GM23248 (cell line): Measurements from ENCODE around the gene AOPEP. TPM values are rescaled to one million over a fixed set of nuclear protein-coding genes. Genes with fewer than 3 reads are reported as not detected.
A peak's percentile ranks its signal among the peaks of the same experiment; 100 is the strongest.

Experiments
- DNase-seq: peaks from one replicate; pipeline ENCODE4 v3.0.0-alpha.2; 2015
- H2AFZ ChIP-seq: fragments of 200-600 bp; sonication (generic); 2 replicates; pipeline ENCODE4 v1.6.1; 2016; ENCODE audit warnings: antibody characterized with exemption
- H3F3A ChIP-seq: fragments of 200-600 bp; sonication (generic); 2 replicates; pipeline ENCODE4 v1.6.1; 2016; ENCODE audit warnings: mild to moderate bottlenecking, antibody characterized with exemption, mixed run types; ENCODE audit not compliant: insufficient read depth
- H3K27ac ChIP-seq: fragments of 200-600 bp; sonication (generic); 2 replicates; pipeline ENCODE4 v1.5.1; 2016; ENCODE audit warnings: mild to moderate bottlenecking
- H3K27me3 ChIP-seq: fragments of 200-600 bp; sonication (generic); replicated peaks from 2 replicates; pipeline ENCODE4 v1.6.1; 2016; ENCODE audit warnings: mild to moderate bottlenecking; ENCODE audit not compliant: insufficient read depth
- H3K36me3 ChIP-seq: fragments of 200-600 bp; sonication (generic); 2 replicates; pipeline ENCODE4 v1.6.1; 2016; ENCODE audit warnings: low read depth, mild to moderate bottlenecking
- H3K4me1 ChIP-seq: fragments of 200-600 bp; sonication (generic); 2 replicates; pipeline ENCODE4 v1.6.1; 2016; ENCODE audit warnings: mild to moderate bottlenecking; ENCODE audit not compliant: insufficient read depth
- H3K4me2 ChIP-seq: fragments of 200-600 bp; sonication (generic); one replicate; pipeline ENCODE4 v1.6.1; 2016; ENCODE audit warnings: mild to moderate bottlenecking; ENCODE audit not compliant: unreplicated experiment
- H3K4me3 ChIP-seq: fragments of 200-600 bp; sonication (generic); 2 replicates; pipeline ENCODE4 v1.5.1; 2016; ENCODE audit warnings: mild to moderate bottlenecking
- H3K79me2 ChIP-seq: fragments of 200-600 bp; sonication (generic); 2 replicates; pipeline ENCODE4 v1.6.1; 2016; ENCODE audit warnings: mild to moderate bottlenecking; ENCODE audit not compliant: insufficient read depth
- H3K9ac ChIP-seq: fragments of 200-600 bp; sonication (generic); 2 replicates; pipeline ENCODE4 v1.6.1; 2016; ENCODE audit warnings: mild to moderate bottlenecking
- H3K9me2 ChIP-seq: fragments of 200-600 bp; sonication (generic); 2 replicates; pipeline ENCODE4 v1.6.1; 2016; ENCODE audit warnings: mixed run types, mild to moderate bottlenecking, moderate library complexity; ENCODE audit not compliant: insufficient read depth
- H3K9me3 ChIP-seq: fragments of 200-600 bp; sonication (generic); one replicate; pipeline ENCODE4 v1.6.1; 2017; ENCODE audit warnings: low read depth
- H4K20me1 ChIP-seq: fragments of 200-600 bp; sonication (generic); 2 replicates; pipeline ENCODE4 v1.6.0; 2016; ENCODE audit not compliant: insufficient read depth
- EZH2 ChIP-seq: fragments of 200-600 bp; sonication (generic); IDR thresholded peaks from 2 replicates; pipeline ENCODE4 v1.6.1; 2018; ENCODE audit warnings: antibody characterized with exemption, mild to moderate bottlenecking; ENCODE audit not compliant: insufficient read depth, poor library complexity, severe bottlenecking
- EZH2phosphoT487 ChIP-seq: fragments of 200-600 bp; sonication (generic); IDR thresholded peaks from 2 replicates; pipeline ENCODE4 v1.6.1; 2018; ENCODE audit warnings: antibody characterized with exemption, moderate library complexity, mild to moderate bottlenecking, low read depth; ENCODE audit not compliant: insufficient read depth
- WGBS, 2 experiments: methylation state at CpG; one replicate each; pipeline ENCODE4 v1.1.6; 2015 to 2017; ENCODE audit warnings: low lambda C conversion rate in 2 of 2, low coverage in 1 of 2; ENCODE audit errors: missing lambda C conversion rate in 2 of 2; 5-methylcytosine and 5-hydroxymethylcytosine counted together
- in situ Hi-C: fragments of 300-500 bp; cut with MboI; formaldehyde crosslinking; loops from 2 replicates; pipeline ENCODE4 v1.15.0; 2020
- polyA plus RNA-seq: library from polyadenylated mRNA; unstranded; fragments of >200 nt; fragmentation: Nextera tagmentation; extraction: Ambion mirVana; gene quantifications from 2 replicates; pipeline ENCODE4 v1.2.1, GENCODE V29; 2016
- total RNA-seq: library from RNA; depleted of rRNA; stranded (reverse); fragments of >200 nt; shearing (Covaris generic); gene quantifications from 2 replicates; pipeline ENCODE4 v1.2.3, GENCODE V29; 2014

AOPEP gene
- total and polyA plus RNA-seq, 2 experiments from 2014 or later = 90.0 to 120 TPM

DNA sequence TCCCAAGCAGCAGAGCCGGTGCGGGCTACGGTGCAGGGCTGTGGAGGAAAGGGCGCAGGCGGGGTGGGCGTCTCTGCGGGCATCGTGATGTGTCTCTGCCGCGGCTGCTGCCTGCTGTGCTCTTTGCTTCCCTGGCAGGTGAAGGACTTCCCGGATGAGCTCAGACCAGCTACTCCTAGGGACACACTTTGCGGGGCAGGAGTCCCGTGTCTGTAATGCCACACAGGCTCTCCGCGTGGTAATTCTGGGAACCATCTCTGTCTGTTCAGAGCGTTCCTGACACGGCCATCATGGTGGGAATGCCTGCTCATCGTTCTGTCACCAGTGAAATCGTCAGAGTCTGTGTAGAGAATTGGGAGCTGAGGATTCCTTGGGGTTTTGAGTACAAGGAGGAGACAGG lies 355.5 kb downstream of the AOPEP start:
- DNase-seq = no peak
- Histone ChIP-seq H3K36me3 (peaks cover 92% of the 10 kb centered on the region), H3K9ac (no peak overlapping the region), H4K20me1 (peaks cover 17% of the 10 kb centered on the region), H3K4me2 (no peak overlapping the region), H3K4me3 (no peak overlapping the region), H3K9me3 (no peaks in the 10 kb centered on the region), H2AFZ (no peak overlapping the region), H3F3A (peaks cover 62% of the 10 kb centered on the region; the same call in 1 of the 2 replicates), H3K27me3 (no peaks in the 10 kb centered on the region), H3K79me2 (peaks cover 100% of the 10 kb centered on the region), H3K9me2 (no peaks in the 10 kb centered on the region), H3K27ac (no peak overlapping the region), H3K4me1 (no peaks in the 10 kb centered on the region)
- TF ChIP-seq EZH2 (no peak), EZH2phosphoT487 (no peak)
- in situ Hi-C loops = no loop called here
- 96% methylated on average over 19 of the region's 19 CpGs for WGBS, 2 experiments

DNA sequence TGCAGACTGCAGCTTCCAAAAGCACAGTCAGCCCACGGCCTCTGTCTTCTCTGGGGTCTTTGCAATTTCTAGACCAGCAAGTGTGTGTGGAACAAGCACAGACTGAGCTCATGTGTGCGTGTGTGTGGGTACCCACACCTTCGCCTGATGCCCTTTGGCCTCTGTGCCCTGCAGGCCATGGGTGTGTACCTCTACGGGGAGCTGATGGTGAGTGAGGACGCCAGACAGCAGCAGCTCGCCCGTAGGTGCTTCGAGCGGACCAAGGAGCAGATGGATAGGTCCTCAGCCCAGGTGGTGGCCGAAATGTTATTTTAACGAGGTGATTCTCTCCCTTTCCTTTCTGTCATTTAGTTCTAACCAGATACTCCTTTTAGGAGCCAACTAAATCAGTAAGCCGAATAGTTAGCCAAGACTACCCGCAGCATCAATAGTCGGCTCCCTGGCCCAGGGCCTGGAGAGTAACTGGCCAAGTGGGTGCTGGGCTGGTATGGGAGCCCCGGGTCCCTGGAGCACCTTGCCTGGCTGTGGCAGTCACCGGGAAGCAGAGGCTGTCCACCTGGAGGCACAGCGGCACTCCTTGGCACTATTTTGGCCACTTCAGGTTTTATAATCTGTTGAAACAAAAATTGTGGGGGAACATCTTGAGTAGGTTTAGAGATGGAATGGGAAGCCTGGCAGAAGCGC lies 356.0 kb downstream of the AOPEP start:
- in situ Hi-C loops = no loop called here
- H3K4me1 ChIP-seq = no peaks in the 10 kb centered on the region
- H3K9me3 ChIP-seq = no peaks in the 10 kb centered on the region
- H3K9ac ChIP-seq = no peak overlapping the region
- H3K79me2 ChIP-seq = peaks cover 99% of the 10 kb centered on the region
- H4K20me1 ChIP-seq = peaks cover 17% of the 10 kb centered on the region
- no peak overlapping the region for H3K4me3 ChIP-seq
- H3K9me2 ChIP-seq = no peaks in the 10 kb centered on the region
- H3K27ac ChIP-seq = 0 out of 2 replicates have a peak overlapping the region, but pooled peaks have one; percentile 1
- no peak for DNase-seq
- no peaks in the 10 kb centered on the region for H3K27me3 ChIP-seq
- H3F3A ChIP-seq = peaks cover 60% of the 10 kb centered on the region; the same call in 1 of the 2 replicates
- H2AFZ ChIP-seq = no peak overlapping the region
- H3K36me3 ChIP-seq = peaks cover 89% of the 10 kb centered on the region
- WGBS, 2 experiments = 87 to 89% methylated on average over 18 of the region's 18 CpGs
- TF ChIP-seq EZH2phosphoT487 (no peak), EZH2 (no peak)
- H3K4me2 ChIP-seq = no peak overlapping the region

DNA sequence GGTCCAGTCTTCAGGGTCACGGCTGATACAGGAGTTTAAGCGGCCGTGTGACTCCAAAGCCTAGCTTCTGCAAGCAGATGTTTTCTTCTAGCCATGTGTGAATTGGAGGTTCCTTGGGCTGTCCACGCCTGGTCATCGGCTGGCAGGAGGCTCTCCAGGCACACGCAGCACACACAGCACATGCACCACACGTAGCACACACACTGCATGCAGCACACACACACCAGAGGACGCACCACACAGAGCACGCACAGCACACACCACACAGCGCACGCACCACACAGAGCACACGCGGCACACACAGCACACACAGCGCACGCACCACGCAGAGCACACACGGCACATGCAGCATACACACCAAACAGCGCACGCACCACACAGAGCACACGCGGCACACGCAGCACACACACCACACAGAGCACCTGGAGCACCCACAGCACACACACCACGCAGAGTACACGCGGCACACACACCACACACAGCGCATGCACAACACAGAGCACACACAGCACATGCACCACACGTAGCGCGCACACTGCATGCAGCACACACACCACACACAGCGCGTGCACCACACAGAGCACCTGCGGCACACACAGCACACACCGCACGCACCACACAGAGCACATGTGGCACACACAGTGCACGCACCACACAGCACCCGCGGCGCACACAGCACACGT lies 356.7 kb downstream of the AOPEP start:
- H3K27me3 ChIP-seq = no peaks in the 10 kb centered on the region
- no peak overlapping the region for H3K9ac ChIP-seq
- H3K9me2 ChIP-seq = no peaks in the 10 kb centered on the region
- H3K79me2 ChIP-seq = peaks cover 99% of the 10 kb centered on the region
- WGBS, 2 experiments = 91 to 93% methylated on average over 39 of the region's 39 CpGs
- DNase-seq = no peak
- TF ChIP-seq EZH2phosphoT487 (no peak), EZH2 (no peak)
- H3K4me3 ChIP-seq = no peak overlapping the region
- H2AFZ ChIP-seq = no peak overlapping the region
- no peaks in the 10 kb centered on the region for H3K4me1 ChIP-seq
- H3F3A ChIP-seq = peaks cover 59% of the 10 kb centered on the region; the same call in 1 of the 2 replicates
- no peak overlapping the region for H3K4me2 ChIP-seq
- H3K36me3 ChIP-seq = peaks cover 86% of the 10 kb centered on the region
- H3K9me3 ChIP-seq = no peaks in the 10 kb centered on the region
- no peak overlapping the region for H3K27ac ChIP-seq
- H4K20me1 ChIP-seq = peaks cover 17% of the 10 kb centered on the region
- in situ Hi-C loops = no loop called here

DNA sequence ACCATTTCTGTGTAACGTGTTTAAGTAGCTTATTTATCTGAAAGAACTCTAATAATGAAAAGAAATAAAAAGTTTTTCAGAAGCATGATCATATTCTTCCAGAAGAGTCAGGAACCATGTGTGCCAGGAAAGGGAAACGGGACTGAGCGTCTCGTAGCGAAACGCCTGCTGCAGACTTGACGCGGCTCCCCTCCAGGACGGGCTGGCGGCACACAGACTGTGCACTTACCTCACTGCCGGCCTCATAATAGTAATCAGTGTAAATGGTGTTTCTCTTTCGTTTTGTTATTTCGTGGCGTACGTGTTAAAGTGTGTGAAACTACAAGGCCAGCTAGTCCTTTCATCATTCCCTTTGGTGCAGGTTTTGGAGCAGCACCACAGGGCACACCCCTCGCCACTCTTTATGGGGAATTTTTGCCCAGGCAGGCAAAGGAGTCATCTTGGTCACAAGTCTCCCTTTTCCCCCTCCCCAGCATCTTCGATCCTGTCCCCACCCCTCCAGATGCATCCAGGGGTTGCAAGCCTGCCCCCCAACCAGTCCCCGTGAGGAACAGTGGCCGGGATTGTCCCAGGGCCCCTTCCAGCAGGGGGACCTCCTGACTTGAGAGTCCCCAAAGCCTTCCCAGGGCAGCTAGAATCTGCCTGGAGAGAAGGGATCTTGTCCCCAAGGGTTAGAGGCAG lies 357.9 kb downstream of the AOPEP start:
- Histone ChIP-seq H3K4me1 (0 out of 2 replicates have a peak, but pooled peaks cover 6% of the 10 kb centered on the region), H4K20me1 (peaks cover 13% of the 10 kb centered on the region), H3F3A (peaks cover 54% of the 10 kb centered on the region; the same call in 1 of the 2 replicates), H3K79me2 (peaks cover 99% of the 10 kb centered on the region), H3K9me3 (no peaks in the 10 kb centered on the region), H3K4me3 (no peak overlapping the region), H3K27ac (no peak overlapping the region), H3K9ac (no peak overlapping the region), H2AFZ (no peak overlapping the region), H3K36me3 (peaks cover 85% of the 10 kb centered on the region), H3K9me2 (no peaks in the 10 kb centered on the region), H3K27me3 (no peaks in the 10 kb centered on the region), H3K4me2 (no peak overlapping the region)
- DNase-seq = no peak
- WGBS, 2 experiments = 92 to 93% methylated on average over 19 of the region's 19 CpGs
- in situ Hi-C loops = no loop called here
- no peak for TF ChIP-seq EZH2phosphoT487
- TF ChIP-seq EZH2 = no peak
